Omental fat pad (tissue), 4 donors: Measurements from ENCODE around the gene SLC48A1. TPM values are rescaled to one million over a fixed set of nuclear protein-coding genes. Genes with fewer than 3 reads are reported as not detected.

Experiments used
- ATAC-seq: fragments of 150-250 bp; one replicate; pipeline ENCODE4 v1.9.1; 2016; ENCODE audit warnings: mild to moderate bottlenecking, moderate library complexity; ENCODE audit not compliant: low FRiP score
- DNase-seq: peaks from one replicate; pipeline ENCODE4 v3.0.0-alpha.2; 2019; ENCODE audit warnings: low spot score
- total RNA-seq, 4 donors: library from RNA; depleted of rRNA; stranded (reverse); fragments of >200 nt; gene quantifications; one replicate each; pipeline ENCODE4 v1.1.0, GENCODE V29; 2016
- TF ChIP-seq, protein P1 (sequence below), 3 donors: fragments of 450-650 bp; IDR thresholded peaks; one replicate each; pipeline ENCODE4 v1.5.1; 2016 to 2017; ENCODE audit warnings: antibody characterized with exemption in 3 of 3, mild to moderate bottlenecking in 3 of 3, moderate library complexity in 2 of 3

SLC48A1 gene
- total RNA-seq, 4 donors from 2014 or later: 27.6 to 50.3 (median 48.1) TPM

GRCh38 chr12:47743311-47743860, 29.7 kb upstream of the SLC48A1 start:
- ATAC-seq: no peak
- TF ChIP-seq, protein P1, sequence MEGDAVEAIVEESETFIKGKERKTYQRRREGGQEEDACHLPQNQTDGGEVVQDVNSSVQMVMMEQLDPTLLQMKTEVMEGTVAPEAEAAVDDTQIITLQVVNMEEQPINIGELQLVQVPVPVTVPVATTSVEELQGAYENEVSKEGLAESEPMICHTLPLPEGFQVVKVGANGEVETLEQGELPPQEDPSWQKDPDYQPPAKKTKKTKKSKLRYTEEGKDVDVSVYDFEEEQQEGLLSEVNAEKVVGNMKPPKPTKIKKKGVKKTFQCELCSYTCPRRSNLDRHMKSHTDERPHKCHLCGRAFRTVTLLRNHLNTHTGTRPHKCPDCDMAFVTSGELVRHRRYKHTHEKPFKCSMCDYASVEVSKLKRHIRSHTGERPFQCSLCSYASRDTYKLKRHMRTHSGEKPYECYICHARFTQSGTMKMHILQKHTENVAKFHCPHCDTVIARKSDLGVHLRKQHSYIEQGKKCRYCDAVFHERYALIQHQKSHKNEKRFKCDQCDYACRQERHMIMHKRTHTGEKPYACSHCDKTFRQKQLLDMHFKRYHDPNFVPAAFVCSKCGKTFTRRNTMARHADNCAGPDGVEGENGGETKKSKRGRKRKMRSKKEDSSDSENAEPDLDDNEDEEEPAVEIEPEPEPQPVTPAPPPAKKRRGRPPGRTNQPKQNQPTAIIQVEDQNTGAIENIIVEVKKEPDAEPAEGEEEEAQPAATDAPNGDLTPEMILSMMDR (IDR thresholded peaks at IDR 0.05): no peak
- DNase-seq: no peak

GRCh38 chr12:47744005-47744651, 28.9 kb upstream of the SLC48A1 start:
- ATAC-seq: no peak
- TF ChIP-seq, protein P1 (IDR thresholded peaks at IDR 0.05): no peak
- no peak for DNase-seq

GRCh38 chr12:47744778-47745436, 28.1 kb upstream of the SLC48A1 start:
- no peak for ATAC-seq
- TF ChIP-seq, protein P1 (IDR thresholded peaks at IDR 0.05): no peak
- DNase-seq: no peak

GRCh38 chr12:47745485-47746041, 27.5 kb upstream of the SLC48A1 start:
- DNase-seq (no peak), ATAC-seq (no peak)
- TF ChIP-seq, protein P1 (IDR thresholded peaks at IDR 0.05): no peak

- no peak for DNase-seq
- no peak for ATAC-seq
- TF ChIP-seq, protein P1 (IDR thresholded peaks at IDR 0.05): no peak
Observed at GRCh38 chr12:47746073-47746472, 27.0 kb upstream of the SLC48A1 start.

DNA sequence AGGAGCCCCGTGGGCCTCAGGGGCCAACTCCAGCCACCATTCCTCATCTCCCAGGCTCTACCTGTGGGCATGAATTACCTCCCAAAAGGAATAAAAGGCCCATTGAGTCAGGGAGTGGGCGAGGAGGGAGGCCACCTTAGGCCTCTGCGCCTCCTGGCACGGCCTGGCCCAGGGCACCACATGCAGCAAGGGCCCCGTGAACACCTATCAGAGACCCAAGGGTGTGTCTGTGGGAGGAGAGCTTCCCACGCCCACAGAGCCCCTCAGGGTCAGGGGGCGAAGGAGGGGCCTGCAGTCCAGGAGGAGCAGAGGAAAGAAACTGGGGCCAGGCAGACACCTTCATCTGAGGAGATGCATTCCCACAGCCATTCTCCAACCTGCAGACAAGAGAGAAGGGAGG, 26.5 kb upstream of the SLC48A1 start:
- ATAC-seq (no peak), DNase-seq (no peak)
- TF ChIP-seq, protein P1 (IDR thresholded peaks at IDR 0.05): no peak
